Measurements from ENCODE around the gene FGF22.
"Not testable (repeated sequence)": the region's sequence is repeated elsewhere in the genome, so short reads cannot be mapped to it uniquely, and the experiment has no call there.

DNA sequence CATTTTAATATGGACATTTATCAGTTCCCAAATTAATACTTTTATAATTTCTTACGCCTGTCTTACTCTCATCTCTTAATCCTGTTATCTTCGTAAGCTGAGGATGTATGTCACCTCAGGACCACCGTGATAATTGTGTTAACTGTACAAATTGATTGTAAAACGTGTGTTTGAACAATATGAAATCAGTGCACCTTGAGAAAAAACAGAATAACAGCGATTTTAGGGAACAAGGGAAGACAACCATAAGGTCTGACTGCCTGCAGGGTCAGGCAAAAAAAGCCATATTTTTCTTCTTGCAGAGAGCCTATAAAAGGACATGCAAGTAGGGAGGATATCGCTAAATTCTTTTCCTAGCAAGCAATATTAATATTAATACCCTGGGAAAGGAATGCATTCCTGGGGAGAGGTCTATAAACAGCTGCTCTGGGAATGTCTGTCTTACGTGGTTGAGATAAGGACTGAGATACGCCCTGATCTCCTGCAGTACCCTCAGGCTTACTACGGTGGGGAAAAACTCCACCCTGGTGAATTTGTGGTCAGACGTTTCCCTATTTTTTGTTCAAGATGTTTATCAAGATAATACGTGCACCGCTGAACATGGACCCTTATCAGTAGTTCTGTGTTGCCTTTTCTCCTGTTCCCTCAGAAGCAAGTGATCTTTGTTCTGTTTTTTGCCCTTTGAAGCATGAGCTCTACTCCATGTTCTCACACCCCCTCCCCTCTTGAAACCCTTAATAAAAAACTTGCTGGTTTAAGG, 29.2 kb downstream of the FGF22 start:
- TF ChIP-seq POLR2A (IDR thresholded peaks at IDR 0.05): not testable (repeated sequence)
- TF ChIP-seq, protein P1, sequence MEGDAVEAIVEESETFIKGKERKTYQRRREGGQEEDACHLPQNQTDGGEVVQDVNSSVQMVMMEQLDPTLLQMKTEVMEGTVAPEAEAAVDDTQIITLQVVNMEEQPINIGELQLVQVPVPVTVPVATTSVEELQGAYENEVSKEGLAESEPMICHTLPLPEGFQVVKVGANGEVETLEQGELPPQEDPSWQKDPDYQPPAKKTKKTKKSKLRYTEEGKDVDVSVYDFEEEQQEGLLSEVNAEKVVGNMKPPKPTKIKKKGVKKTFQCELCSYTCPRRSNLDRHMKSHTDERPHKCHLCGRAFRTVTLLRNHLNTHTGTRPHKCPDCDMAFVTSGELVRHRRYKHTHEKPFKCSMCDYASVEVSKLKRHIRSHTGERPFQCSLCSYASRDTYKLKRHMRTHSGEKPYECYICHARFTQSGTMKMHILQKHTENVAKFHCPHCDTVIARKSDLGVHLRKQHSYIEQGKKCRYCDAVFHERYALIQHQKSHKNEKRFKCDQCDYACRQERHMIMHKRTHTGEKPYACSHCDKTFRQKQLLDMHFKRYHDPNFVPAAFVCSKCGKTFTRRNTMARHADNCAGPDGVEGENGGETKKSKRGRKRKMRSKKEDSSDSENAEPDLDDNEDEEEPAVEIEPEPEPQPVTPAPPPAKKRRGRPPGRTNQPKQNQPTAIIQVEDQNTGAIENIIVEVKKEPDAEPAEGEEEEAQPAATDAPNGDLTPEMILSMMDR (IDR thresholded peaks at IDR 0.05): not testable (repeated sequence)

All from breast epithelium (tissue), 3 donors.